RWPE1 (cell line): Measurements from ENCODE around the gene CTTNBP2.

ENCODE experiments used
- CTCF ChIA-PET: fragments of 350-600 bp; sonication (Branson Sonifier 250); formaldehyde crosslinking; extraction: SDS; loops from one replicate; lab custom pipeline; 2021; lab: Yijun Ruan, JAX
- POLR2A ChIA-PET: fragments of 400-600 bp; formaldehyde crosslinking; extraction: SDS; loops from one replicate; lab custom pipeline; 2020; ENCODE audit warnings: antibody characterized with exemption; ENCODE audit not compliant: low non-redundant PET; lab: Yijun Ruan, JAX
- DNase-seq: peaks from one replicate; pipeline ENCODE4 v3.0.0; 2012; ENCODE audit warnings: low spot score
- H3K27ac ChIP-seq: fragments of 450-650 bp; 2 replicates; pipeline ENCODE4 v1.5.1; 2017
- TF ChIP-seq, protein P1 (sequence below): fragments of 450-650 bp; conservative IDR thresholded peaks from 2 replicates; pipeline ENCODE4 v1.5.1; 2017; ENCODE audit warnings: low read depth, mild to moderate bottlenecking

Gene CTTNBP2

DNA sequence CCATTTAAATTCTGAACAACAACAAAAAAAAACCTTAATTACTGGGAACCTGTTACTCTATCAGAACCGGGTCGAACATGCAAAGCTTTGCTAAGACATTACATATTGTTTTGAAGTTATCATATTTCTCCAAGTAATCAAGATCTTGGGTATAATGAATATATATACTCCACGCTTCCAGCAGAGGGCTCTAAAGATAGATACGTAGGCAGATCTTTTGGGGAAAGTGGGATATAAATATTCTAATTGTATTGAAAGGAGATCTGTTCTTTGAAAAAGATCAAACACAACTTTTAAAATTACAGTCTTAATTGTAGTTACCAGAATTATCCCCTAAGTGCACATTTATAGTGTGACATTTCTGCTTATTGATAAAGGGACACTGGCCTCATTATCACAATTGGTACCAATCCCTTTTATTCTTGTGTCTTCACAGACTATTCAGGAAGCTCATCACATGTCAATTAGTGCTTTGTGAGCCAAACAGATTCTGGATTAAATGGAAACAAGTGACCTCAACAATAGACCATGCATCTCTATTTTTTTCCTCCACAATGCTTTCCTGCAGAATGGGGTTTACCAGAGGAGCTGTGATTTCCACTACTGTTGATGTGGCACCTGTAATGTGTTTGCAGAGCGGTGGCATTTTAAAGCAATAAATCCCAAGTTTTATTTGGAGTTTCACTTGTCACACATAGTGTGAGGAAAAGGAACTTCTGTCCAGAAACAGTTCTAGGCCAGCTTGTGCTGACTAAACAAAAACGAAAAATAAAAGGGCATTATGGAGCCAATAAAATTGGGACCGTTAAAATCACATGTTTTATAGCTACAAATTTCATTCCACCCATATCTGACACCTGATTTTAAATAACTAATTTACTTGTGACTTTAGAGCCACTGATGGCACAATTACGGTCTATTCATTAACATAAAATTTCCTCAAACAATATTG, 122.4 kb downstream of the CTTNBP2 start:
- POLR2A ChIA-PET: interaction anchor here (0.5 kb wide), 1 partner anchor 434 kb away, joined by 3 read pairs; no protein-coding TSS in a partner anchor
- CTCF ChIA-PET: interaction anchor here (0.5 to 1.1 kb wide), 13 partner anchors 10 to 809 kb away, joined by 3 to 4 read pairs (median 3); no protein-coding TSS in a partner anchor
- no peak overlapping the region for H3K27ac ChIP-seq
- peak; percentile 24 for DNase-seq
- TF ChIP-seq, protein P1, sequence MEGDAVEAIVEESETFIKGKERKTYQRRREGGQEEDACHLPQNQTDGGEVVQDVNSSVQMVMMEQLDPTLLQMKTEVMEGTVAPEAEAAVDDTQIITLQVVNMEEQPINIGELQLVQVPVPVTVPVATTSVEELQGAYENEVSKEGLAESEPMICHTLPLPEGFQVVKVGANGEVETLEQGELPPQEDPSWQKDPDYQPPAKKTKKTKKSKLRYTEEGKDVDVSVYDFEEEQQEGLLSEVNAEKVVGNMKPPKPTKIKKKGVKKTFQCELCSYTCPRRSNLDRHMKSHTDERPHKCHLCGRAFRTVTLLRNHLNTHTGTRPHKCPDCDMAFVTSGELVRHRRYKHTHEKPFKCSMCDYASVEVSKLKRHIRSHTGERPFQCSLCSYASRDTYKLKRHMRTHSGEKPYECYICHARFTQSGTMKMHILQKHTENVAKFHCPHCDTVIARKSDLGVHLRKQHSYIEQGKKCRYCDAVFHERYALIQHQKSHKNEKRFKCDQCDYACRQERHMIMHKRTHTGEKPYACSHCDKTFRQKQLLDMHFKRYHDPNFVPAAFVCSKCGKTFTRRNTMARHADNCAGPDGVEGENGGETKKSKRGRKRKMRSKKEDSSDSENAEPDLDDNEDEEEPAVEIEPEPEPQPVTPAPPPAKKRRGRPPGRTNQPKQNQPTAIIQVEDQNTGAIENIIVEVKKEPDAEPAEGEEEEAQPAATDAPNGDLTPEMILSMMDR: peak; percentile 60

DNA sequence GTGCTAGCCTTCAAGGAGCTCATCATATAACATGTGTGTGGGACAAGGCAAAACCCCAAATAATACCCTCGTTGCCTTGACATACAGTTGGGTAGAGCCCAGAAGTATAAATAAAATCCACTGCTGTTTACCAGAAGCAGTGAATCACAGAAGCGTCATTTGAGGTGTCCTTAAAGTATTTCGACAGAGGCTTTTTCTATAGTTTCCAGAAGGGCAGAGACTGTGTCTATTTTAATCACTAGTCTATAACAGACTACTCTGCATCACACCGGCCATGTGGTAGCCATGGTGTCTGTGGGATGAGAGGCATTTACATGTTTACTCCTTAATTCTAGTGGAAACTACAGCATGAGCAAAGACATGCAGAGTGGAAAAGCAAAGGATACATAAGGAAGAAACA, 131.3 kb downstream of the CTTNBP2 start:
- CTCF ChIA-PET: no interaction called here

DNA sequence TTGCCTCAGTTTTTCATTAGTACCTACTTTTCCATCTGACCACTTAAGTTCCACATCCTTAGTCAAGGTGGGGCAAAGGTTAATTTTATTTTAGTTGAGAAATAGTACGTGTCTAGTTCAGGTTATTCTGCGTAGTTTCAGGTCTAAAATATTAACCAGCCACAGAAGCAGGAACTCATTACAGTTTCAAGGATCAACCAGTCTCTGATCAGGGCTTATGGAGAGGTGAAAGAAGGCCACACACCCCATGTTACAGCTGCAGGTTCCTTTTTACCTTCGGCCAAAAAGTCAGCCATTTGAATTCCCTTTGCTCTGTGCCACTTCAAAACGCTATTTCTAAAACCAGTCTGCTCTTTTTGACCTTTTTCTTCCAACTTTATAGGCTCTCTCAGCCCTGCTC, 134.2 kb downstream of the CTTNBP2 start:
- TF ChIP-seq, protein P1: no peak
- ChIA-PET POLR2A (no interaction called here), CTCF (no interaction called here)
- no peak for DNase-seq
- H3K27ac ChIP-seq: no peak overlapping the region

More for the DNA sequence above, 131.3 kb downstream of the CTTNBP2 start:
- POLR2A ChIA-PET: no interaction called here
- DNase-seq: no peak
- TF ChIP-seq, protein P1: no peak
- H3K27ac ChIP-seq: no peak overlapping the region

DNA sequence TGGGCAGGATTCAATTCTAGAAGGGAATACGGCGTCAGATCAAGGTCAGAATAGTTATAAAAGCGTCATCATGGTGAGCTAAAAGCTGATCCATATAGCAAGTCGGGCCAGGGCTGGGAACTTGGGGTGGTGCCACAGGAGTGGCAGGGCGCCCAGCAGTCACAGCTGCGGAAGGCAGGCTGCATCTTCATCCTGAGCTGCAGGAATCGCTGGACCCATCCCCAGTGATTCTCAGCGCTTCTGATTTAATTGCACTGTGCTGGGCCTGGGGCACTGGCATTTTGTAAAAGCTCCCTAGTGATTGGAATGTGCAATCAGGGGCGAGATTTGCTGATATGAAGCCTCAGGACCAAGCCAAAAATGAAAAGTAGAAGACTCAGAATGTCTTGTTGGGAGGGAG, 135.3 kb downstream of the CTTNBP2 start:
- POLR2A ChIA-PET: no interaction called here
- H3K27ac ChIP-seq: no peak overlapping the region
- TF ChIP-seq, protein P1: no peak
- no peak for DNase-seq
- CTCF ChIA-PET: no interaction called here

DNA sequence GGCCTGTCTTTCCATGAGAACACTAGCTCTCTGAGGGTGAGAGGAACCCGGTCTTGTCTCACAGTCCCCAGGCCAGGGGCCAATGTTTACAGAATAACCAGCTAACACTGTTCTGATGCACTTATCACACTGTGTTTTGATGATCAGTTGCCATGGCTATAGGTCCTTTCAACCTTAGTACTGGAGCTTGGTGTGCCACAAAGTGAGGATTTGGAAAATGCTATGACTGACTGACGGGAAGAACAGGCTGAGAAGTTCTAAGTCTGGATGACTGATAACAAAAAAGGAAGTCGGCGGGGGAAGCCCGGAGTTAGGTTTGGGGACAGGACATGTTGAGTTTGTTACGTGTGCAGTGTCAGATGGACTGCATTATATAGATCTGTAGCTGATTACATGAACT, 141.8 kb downstream of the CTTNBP2 start:
- ChIA-PET CTCF (no interaction called here), POLR2A (no interaction called here)
- TF ChIP-seq, protein P1: no peak
- no peak for DNase-seq
- no peak overlapping the region for H3K27ac ChIP-seq

DNA sequence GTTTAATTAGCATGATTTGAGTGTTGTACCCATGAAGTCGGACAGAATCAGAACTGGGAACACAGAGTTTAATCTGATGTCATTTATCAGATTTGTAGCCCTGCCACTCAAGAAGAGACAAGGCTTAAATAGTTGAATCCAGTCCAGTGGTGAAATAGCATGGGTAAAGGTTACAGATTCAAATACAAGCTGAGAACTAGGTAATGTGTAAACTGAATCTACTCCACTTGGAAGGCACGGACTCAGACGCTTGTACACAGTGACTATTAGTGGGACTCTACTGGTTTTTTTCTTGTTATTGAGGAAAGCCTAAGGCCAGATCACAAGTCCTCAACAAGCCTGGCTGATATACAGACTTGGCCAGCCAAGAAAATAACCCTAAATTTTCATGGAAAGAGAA, 142.9 kb downstream of the CTTNBP2 start:
- ChIA-PET POLR2A (no interaction called here), CTCF (no interaction called here)
- TF ChIP-seq, protein P1: no peak
- H3K27ac ChIP-seq: no peak overlapping the region
- DNase-seq: no peak
